HepG2 (cell line): ENCODE data around the gene SNAI1. TPM values are rescaled to one million over a fixed set of nuclear protein-coding genes. Genes with fewer than 3 reads are reported as not detected.

Experiments used
- AGO1 ChIP-seq: fragments of 200-400 bp; formaldehyde crosslinking; IDR thresholded peaks from 2 replicates; pipeline ENCODE4 v1.6.1; 2017; ENCODE audit warnings: mild to moderate bottlenecking, low read depth, low read length, moderate library complexity; ENCODE audit not compliant: poor library complexity, severe bottlenecking
- ATF7-NPFF ChIP-seq: sonication (generic); formaldehyde crosslinking; IDR thresholded peaks from 2 replicates; pipeline ENCODE4 v1.8.1; 2023; ENCODE audit warnings: mild to moderate bottlenecking, low read depth, missing genetic modification reagents, moderate library complexity
- HDAC6 ChIP-seq: fragments of 200-600 bp; sonication (generic); IDR thresholded peaks from 2 replicates; pipeline ENCODE4 v1.7.0; 2017; ENCODE audit warnings: mild to moderate bottlenecking, antibody characterized with exemption, low read length, low read depth
- JUND ChIP-seq: sonication (generic); formaldehyde crosslinking; IDR thresholded peaks from 2 replicates; pipeline ENCODE4 v1.8.0; 2022; ENCODE audit warnings: mild to moderate bottlenecking, missing genetic modification reagents
- MEIS2 ChIP-seq: sonication (generic); formaldehyde crosslinking; IDR thresholded peaks from 2 replicates; pipeline ENCODE4 v1.9.0; 2021; ENCODE audit warnings: mild to moderate bottlenecking, missing genetic modification reagents
- MTF2 ChIP-seq: sonication (generic); formaldehyde crosslinking; IDR thresholded peaks from 2 replicates; pipeline ENCODE4 v1.5.0; 2020; ENCODE audit warnings: missing genetic modification reagents, borderline replicate concordance
- PAF1 ChIP-seq: IDR thresholded peaks from 2 replicates; pipeline ENCODE4 v1.6.1; 2016; ENCODE audit warnings: missing genetic modification reagents, missing compliant biosample characterization
- PHF21A ChIP-seq: sonication (generic); formaldehyde crosslinking; IDR thresholded peaks from 2 replicates; pipeline ENCODE4 v1.5.0; 2020; ENCODE audit warnings: mild to moderate bottlenecking, missing genetic modification reagents
- RELA ChIP-seq: sonication (generic); formaldehyde crosslinking; IDR thresholded peaks from 2 replicates; pipeline ENCODE4 v1.4.0; 2020; ENCODE audit warnings: missing genetic modification reagents
- SNAI1 ChIP-seq: sonication (generic); formaldehyde crosslinking; IDR thresholded peaks from 2 replicates; pipeline ENCODE4 v1.5.0; 2020; ENCODE audit warnings: mild to moderate bottlenecking, missing genetic modification reagents, borderline replicate concordance
- SP4 ChIP-seq: sonication (generic); formaldehyde crosslinking; IDR thresholded peaks from 2 replicates; pipeline ENCODE4 v1.8.1; 2023; ENCODE audit warnings: mild to moderate bottlenecking, missing genetic modification reagents
- SRF ChIP-seq: IDR thresholded peaks from 2 replicates; pipeline ENCODE4 v1.6.1; 2011; ENCODE audit warnings: mild to moderate bottlenecking, low read depth, low read length, moderate library complexity
- TBX2 ChIP-seq: sonication (generic); formaldehyde crosslinking; IDR thresholded peaks from 2 replicates; pipeline ENCODE4 v1.5.0; 2020; ENCODE audit warnings: missing genetic modification reagents, mild to moderate bottlenecking, borderline replicate concordance
- TCF7 ChIP-seq: sonication (generic); IDR thresholded peaks from 2 replicates; pipeline ENCODE4 v1.6.1; 2016; ENCODE audit warnings: antibody characterized with exemption, low read depth
- ZFP41 ChIP-seq: sonication (generic); formaldehyde crosslinking; IDR thresholded peaks from 2 replicates; pipeline ENCODE4 v1.4.0; 2020; ENCODE audit warnings: mild to moderate bottlenecking, missing genetic modification reagents, borderline replicate concordance
- ZNF101 ChIP-seq: sonication (generic); formaldehyde crosslinking; IDR thresholded peaks from 2 replicates; pipeline ENCODE4 v1.4.0; 2020; ENCODE audit warnings: mild to moderate bottlenecking, low read depth, missing genetic modification reagents, borderline replicate concordance
- ZNF616 ChIP-seq: sonication (generic); formaldehyde crosslinking; IDR thresholded peaks from 2 replicates; pipeline ENCODE4 v1.5.0; 2020; ENCODE audit warnings: low read depth, mild to moderate bottlenecking, missing genetic modification reagents
- ZNF850 ChIP-seq: sonication (generic); formaldehyde crosslinking; conservative IDR thresholded peaks from 2 replicates; pipeline ENCODE4 v1.9.0; 2021; ENCODE audit warnings: mild to moderate bottlenecking, missing genetic modification reagents
- polyA plus RNA-seq, 8 experiments: library from polyadenylated mRNA; depleted of rRNA in 3 of 8; stranded (reverse) in 7 of 8; unstranded in 1 of 8; fragments of >200 nt; fragmentation: Illumina TruSeq in 4 of 8; extraction: Trizol in 4 of 8; gene quantifications; 2 replicates each; pipeline versions ENCODE4 v1.2.1 to v1.2.3, GENCODE V29; 2011 to 2016; ENCODE audit warnings: low read depth in 4 of 8, missing spikeins in 1 of 8, mixed read lengths in 1 of 8; ENCODE audit not compliant: insufficient read depth in 1 of 8
- total RNA-seq, 5 experiments: library from RNA; depleted of rRNA; stranded (reverse); fragments of >200 nt; fragmentation: Illumina TruSeq; extraction: Trizol; gene quantifications; 2 replicates each; pipeline ENCODE4 v1.2.3, GENCODE V29; 2016; ENCODE audit warnings: low read depth in 1 of 5
- TF ChIP-seq, protein P1 (sequence below): sonication (generic); formaldehyde crosslinking; IDR thresholded peaks from 2 replicates; pipeline ENCODE4 v1.8.1; 2023; ENCODE audit warnings: mild to moderate bottlenecking, inconsistent platforms, moderate library complexity, missing genetic modification reagents, borderline replicate concordance
- TF ChIP-seq, protein P2 (sequence below): sonication (generic); formaldehyde crosslinking; IDR thresholded peaks from 2 replicates; pipeline ENCODE4; 2020; ENCODE audit warnings: missing genetic modification reagents, mild to moderate bottlenecking, borderline replicate concordance
- TF ChIP-seq, protein P3 (sequence below): sonication (generic); formaldehyde crosslinking; IDR thresholded peaks from 2 replicates; pipeline ENCODE4 v1.4.0; 2020; ENCODE audit warnings: missing genetic modification reagents
- TF ChIP-seq, protein P4 (sequence below): sonication (generic); formaldehyde crosslinking; IDR thresholded peaks from 2 replicates; pipeline ENCODE4 v1.4.0; 2020; ENCODE audit warnings: missing genetic modification reagents; ENCODE audit errors: not compliant biosample characterization

SNAI1 gene
- total and polyA plus RNA-seq, 2 of the 13 experiments (the other 11 are each of a cell fraction or from before 2014, with no cell fraction given) = 1.3 to 1.4 TPM

DNA sequence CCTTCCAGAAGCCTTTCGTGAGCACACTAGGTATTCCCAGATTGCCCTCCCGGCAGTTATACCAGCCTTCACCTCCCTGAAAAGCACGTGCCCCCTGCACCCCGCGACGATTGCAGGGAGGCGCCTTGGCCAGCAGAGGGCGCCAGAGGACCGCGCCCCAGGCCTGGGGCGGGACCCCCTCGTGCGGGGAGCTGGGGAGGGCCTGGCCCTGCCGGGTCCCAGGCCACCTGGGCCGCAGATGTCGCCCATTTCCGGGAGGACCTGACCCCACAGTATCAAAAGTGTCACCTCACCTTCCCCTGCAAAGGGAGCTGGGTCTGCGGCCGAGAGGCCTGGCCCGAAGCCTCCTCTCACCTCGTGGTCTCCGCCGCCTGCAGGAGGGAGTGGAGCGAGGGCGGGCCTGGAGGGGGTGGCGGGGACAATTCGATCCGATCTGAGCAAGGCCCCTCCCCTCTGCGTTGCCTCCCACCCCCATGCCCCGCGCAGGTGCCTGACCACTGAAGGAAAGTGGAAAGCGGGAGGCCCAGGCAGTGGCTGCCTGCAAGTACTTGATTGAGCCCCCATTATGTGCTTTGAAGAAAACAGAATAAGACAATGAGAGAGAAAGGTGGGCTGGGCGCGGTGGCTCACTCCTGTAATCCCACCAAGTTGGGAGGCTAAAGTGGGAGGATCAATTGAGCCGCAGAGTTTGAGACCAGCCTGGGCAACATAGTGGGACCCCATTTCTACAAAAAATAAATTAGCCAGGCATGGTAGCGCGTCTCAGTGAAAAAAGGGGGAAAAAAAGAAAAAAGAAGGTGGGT is 3.5 kb upstream of the SNAI1 start (continued):
- TF ChIP-seq, protein P1, sequence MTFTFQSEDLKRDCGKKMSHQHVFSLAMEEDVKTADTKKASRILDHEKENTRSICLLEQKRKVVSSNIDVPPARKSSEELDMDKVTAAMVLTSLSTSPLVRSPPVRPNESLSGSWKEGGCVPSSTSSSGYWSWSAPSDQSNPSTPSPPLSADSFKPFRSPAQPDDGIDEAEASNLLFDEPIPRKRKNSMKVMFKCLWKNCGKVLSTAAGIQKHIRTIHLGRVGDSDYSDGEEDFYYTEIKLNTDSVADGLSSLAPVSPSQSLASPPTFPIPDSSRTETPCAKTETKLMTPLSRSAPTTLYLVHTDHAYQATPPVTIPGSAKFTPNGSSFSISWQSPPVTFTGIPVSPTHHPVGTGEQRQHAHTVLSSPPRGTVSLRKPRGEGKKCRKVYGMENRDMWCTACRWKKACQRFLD (CRISPR knock-in tag) = 0 out of 2 replicates have a peak, but pooled peaks have one; percentile 70
- TF ChIP-seq MEIS2 (CRISPR knock-in tag) (peak; percentile 86), SP4 (peak; percentile 68), TCF7 (no peak), JUND (CRISPR knock-in tag) (peak; percentile 47), SRF (no peak), ATF7-NPFF (peak; percentile 92), ZNF850 (CRISPR knock-in tag) (no peak), PHF21A (peak; percentile 73; the same call in 1 of the 2 replicates), TBX2 (peak; percentile 88), ZNF616 (CRISPR knock-in tag) (0 out of 2 replicates have a peak, but pooled peaks have one; percentile 75), PAF1 (CRISPR knock-in tag) (no peak), MTF2 (CRISPR knock-in tag) (peak; percentile 95; the same call in 1 of the 2 replicates), HDAC6 (no peak), ZFP41 (0 out of 2 replicates have a peak, but pooled peaks have one; percentile 40), RELA (CRISPR knock-in tag) (peak; percentile 93), AGO1 (no peak), SNAI1 (CRISPR knock-in tag) (peak; percentile 90; the same call in 1 of the 2 replicates), ZNF101 (CRISPR knock-in tag) (0 out of 2 replicates have a peak, but pooled peaks have one; percentile 4)
- TF ChIP-seq, protein P2, sequence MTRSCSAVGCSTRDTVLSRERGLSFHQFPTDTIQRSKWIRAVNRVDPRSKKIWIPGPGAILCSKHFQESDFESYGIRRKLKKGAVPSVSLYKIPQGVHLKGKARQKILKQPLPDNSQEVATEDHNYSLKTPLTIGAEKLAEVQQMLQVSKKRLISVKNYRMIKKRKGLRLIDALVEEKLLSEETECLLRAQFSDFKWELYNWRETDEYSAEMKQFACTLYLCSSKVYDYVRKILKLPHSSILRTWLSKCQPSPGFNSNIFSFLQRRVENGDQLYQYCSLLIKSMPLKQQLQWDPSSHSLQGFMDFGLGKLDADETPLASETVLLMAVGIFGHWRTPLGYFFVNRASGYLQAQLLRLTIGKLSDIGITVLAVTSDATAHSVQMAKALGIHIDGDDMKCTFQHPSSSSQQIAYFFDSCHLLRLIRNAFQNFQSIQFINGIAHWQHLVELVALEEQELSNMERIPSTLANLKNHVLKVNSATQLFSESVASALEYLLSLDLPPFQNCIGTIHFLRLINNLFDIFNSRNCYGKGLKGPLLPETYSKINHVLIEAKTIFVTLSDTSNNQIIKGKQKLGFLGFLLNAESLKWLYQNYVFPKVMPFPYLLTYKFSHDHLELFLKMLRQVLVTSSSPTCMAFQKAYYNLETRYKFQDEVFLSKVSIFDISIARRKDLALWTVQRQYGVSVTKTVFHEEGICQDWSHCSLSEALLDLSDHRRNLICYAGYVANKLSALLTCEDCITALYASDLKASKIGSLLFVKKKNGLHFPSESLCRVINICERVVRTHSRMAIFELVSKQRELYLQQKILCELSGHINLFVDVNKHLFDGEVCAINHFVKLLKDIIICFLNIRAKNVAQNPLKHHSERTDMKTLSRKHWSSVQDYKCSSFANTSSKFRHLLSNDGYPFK (CRISPR knock-in tag) = peak; percentile 85
- TF ChIP-seq, protein P3, sequence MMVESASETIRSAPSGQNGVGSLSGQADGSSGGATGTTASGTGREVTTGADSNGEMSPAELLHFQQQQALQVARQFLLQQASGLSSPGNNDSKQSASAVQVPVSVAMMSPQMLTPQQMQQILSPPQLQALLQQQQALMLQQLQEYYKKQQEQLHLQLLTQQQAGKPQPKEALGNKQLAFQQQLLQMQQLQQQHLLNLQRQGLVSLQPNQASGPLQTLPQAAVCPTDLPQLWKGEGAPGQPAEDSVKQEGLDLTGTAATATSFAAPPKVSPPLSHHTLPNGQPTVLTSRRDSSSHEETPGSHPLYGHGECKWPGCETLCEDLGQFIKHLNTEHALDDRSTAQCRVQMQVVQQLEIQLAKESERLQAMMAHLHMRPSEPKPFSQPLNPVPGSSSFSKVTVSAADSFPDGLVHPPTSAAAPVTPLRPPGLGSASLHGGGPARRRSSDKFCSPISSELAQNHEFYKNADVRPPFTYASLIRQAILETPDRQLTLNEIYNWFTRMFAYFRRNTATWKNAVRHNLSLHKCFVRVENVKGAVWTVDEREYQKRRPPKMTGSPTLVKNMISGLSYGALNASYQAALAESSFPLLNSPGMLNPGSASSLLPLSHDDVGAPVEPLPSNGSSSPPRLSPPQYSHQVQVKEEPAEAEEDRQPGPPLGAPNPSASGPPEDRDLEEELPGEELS (CRISPR knock-in tag) = peak; percentile 61
- TF ChIP-seq, protein P4, sequence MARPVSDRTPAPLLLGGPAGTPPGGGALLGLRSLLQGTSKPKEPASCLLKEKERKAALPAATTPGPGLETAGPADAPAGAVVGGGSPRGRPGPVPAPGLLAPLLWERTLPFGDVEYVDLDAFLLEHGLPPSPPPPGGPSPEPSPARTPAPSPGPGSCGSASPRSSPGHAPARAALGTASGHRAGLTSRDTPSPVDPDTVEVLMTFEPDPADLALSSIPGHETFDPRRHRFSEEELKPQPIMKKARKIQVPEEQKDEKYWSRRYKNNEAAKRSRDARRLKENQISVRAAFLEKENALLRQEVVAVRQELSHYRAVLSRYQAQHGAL (CRISPR knock-in tag) = peak; percentile 59
